ENCODE measurements around the gene SLIT3.

DNA sequence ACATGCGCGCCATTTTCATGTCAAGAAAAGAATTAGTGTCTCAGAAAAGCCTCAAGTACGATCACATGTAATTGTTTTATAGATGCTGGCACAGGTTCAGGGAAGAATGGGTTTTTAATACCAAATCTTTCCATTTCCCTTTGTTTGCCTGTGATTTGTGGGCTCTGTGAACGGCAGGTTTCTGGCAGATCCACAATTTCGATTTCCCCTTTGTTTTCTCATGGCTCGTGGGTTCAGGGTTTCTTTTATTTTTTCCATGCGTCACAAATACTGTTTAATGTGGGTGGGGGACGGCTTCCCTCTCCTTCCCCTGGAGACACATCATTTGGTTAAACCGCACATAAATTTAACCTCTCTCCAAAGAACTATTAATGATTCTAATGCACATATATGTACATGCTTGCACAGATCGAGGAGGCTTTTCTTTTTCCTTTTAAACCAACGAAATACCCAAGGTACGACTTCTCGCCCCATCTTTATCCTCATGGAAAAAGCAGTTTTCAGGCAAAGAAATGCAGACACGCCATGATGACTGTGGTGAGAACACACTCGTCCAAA is 195.9 kb downstream of the SLIT3 start:
- TF ChIP-seq, protein P1, sequence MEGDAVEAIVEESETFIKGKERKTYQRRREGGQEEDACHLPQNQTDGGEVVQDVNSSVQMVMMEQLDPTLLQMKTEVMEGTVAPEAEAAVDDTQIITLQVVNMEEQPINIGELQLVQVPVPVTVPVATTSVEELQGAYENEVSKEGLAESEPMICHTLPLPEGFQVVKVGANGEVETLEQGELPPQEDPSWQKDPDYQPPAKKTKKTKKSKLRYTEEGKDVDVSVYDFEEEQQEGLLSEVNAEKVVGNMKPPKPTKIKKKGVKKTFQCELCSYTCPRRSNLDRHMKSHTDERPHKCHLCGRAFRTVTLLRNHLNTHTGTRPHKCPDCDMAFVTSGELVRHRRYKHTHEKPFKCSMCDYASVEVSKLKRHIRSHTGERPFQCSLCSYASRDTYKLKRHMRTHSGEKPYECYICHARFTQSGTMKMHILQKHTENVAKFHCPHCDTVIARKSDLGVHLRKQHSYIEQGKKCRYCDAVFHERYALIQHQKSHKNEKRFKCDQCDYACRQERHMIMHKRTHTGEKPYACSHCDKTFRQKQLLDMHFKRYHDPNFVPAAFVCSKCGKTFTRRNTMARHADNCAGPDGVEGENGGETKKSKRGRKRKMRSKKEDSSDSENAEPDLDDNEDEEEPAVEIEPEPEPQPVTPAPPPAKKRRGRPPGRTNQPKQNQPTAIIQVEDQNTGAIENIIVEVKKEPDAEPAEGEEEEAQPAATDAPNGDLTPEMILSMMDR (IDR thresholded peaks at IDR 0.05 in 2 of 3, conservative IDR thresholded peaks at IDR 0.05 in 1 of 3; ENCODE audit: control insufficient read depth in 2 of 3, extremely low read depth in 1 of 3, insufficient read depth in 1 of 3, low read depth in 3 of 3, low read length in 3 of 3), result no peak
- no peak for TF ChIP-seq SREBF2 (IDR thresholded peaks at IDR 0.05; ENCODE audit: low read length)
- TF ChIP-seq STAT3 (IDR thresholded peaks at IDR 0.05; ENCODE audit: low read depth, low read length), result no peak
- TF ChIP-seq SREBF1 (IDR thresholded peaks at IDR 0.05; ENCODE audit: low read length), result no peak
- TF ChIP-seq SIN3A (IDR thresholded peaks at IDR 0.05; ENCODE audit: low read depth, low read length), result no peak
- TF ChIP-seq, protein P2, sequence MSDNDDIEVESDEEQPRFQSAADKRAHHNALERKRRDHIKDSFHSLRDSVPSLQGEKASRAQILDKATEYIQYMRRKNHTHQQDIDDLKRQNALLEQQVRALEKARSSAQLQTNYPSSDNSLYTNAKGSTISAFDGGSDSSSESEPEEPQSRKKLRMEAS (IDR thresholded peaks at IDR 0.05; ENCODE audit: low read depth, low read length), result no peak
- TF ChIP-seq, protein P3, sequence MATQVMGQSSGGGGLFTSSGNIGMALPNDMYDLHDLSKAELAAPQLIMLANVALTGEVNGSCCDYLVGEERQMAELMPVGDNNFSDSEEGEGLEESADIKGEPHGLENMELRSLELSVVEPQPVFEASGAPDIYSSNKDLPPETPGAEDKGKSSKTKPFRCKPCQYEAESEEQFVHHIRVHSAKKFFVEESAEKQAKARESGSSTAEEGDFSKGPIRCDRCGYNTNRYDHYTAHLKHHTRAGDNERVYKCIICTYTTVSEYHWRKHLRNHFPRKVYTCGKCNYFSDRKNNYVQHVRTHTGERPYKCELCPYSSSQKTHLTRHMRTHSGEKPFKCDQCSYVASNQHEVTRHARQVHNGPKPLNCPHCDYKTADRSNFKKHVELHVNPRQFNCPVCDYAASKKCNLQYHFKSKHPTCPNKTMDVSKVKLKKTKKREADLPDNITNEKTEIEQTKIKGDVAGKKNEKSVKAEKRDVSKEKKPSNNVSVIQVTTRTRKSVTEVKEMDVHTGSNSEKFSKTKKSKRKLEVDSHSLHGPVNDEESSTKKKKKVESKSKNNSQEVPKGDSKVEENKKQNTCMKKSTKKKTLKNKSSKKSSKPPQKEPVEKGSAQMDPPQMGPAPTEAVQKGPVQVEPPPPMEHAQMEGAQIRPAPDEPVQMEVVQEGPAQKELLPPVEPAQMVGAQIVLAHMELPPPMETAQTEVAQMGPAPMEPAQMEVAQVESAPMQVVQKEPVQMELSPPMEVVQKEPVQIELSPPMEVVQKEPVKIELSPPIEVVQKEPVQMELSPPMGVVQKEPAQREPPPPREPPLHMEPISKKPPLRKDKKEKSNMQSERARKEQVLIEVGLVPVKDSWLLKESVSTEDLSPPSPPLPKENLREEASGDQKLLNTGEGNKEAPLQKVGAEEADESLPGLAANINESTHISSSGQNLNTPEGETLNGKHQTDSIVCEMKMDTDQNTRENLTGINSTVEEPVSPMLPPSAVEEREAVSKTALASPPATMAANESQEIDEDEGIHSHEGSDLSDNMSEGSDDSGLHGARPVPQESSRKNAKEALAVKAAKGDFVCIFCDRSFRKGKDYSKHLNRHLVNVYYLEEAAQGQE (IDR thresholded peaks at IDR 0.05; ENCODE audit: low read depth, low read length), result no peak
- no peak for TF ChIP-seq NRF1 (conservative IDR thresholded peaks at IDR 0.05; ENCODE audit: low read depth, low read length)
- TF ChIP-seq, protein P4, sequence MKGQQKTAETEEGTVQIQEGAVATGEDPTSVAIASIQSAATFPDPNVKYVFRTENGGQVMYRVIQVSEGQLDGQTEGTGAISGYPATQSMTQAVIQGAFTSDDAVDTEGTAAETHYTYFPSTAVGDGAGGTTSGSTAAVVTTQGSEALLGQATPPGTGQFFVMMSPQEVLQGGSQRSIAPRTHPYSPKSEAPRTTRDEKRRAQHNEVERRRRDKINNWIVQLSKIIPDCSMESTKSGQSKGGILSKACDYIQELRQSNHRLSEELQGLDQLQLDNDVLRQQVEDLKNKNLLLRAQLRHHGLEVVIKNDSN (IDR thresholded peaks at IDR 0.05; ENCODE audit: borderline replicate concordance, extremely low read length, insufficient read depth, low read depth, low read length), result no peak
- no peak for TF ChIP-seq CBFB (IDR thresholded peaks at IDR 0.05; ENCODE audit: low read depth)
- TF ChIP-seq CHD2 (IDR thresholded peaks at IDR 0.05; ENCODE audit: borderline replicate concordance, low read depth, low read length), result no peak
- TF ChIP-seq, protein P5, sequence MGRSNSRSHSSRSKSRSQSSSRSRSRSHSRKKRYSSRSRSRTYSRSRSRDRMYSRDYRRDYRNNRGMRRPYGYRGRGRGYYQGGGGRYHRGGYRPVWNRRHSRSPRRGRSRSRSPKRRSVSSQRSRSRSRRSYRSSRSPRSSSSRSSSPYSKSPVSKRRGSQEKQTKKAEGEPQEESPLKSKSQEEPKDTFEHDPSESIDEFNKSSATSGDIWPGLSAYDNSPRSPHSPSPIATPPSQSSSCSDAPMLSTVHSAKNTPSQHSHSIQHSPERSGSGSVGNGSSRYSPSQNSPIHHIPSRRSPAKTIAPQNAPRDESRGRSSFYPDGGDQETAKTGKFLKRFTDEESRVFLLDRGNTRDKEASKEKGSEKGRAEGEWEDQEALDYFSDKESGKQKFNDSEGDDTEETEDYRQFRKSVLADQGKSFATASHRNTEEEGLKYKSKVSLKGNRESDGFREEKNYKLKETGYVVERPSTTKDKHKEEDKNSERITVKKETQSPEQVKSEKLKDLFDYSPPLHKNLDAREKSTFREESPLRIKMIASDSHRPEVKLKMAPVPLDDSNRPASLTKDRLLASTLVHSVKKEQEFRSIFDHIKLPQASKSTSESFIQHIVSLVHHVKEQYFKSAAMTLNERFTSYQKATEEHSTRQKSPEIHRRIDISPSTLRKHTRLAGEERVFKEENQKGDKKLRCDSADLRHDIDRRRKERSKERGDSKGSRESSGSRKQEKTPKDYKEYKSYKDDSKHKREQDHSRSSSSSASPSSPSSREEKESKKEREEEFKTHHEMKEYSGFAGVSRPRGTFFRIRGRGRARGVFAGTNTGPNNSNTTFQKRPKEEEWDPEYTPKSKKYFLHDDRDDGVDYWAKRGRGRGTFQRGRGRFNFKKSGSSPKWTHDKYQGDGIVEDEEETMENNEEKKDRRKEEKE (IDR thresholded peaks at IDR 0.05), result no peak
- TF ChIP-seq NR2C1 (IDR thresholded peaks at IDR 0.05), result no peak
- TF ChIP-seq, protein P6, sequence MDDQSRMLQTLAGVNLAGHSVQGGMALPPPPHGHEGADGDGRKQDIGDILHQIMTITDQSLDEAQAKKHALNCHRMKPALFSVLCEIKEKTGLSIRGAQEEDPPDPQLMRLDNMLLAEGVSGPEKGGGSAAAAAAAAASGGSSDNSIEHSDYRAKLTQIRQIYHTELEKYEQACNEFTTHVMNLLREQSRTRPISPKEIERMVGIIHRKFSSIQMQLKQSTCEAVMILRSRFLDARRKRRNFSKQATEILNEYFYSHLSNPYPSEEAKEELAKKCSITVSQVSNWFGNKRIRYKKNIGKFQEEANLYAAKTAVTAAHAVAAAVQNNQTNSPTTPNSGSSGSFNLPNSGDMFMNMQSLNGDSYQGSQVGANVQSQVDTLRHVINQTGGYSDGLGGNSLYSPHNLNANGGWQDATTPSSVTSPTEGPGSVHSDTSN (IDR thresholded peaks at IDR 0.05; ENCODE audit: insufficient replicate concordance, low read depth, low read length), result no peak
